SK-N-SH treated with all-trans-retinoic acid at 6 μM for 48 hours (cell line): ENCODE results near the gene CLCN1.
A peak's percentile ranks its signal among the peaks of the same experiment; 100 is the strongest.

Experiments
- ATAC-seq: fragments of 200-7000 bp; cut with Tn5 transposase; 3 replicates; pipeline ENCODE4 v1.9.1; 2020; ENCODE audit warnings: mild to moderate bottlenecking, moderate library complexity
- ARNTL ChIP-seq: fragments of 450-650 bp; formaldehyde crosslinking; IDR thresholded peaks from 2 replicates; pipeline ENCODE4 v1.5.0; 2020; ENCODE audit warnings: low read depth, mild to moderate bottlenecking, moderate library complexity, borderline replicate concordance
- CSDC2 ChIP-seq: fragments of 250-450 bp; sonication (Bioruptor Pico); IDR thresholded peaks from 2 replicates; pipeline ENCODE4 v1.5.0; 2020; ENCODE audit warnings: mild to moderate bottlenecking, moderate library complexity
- CSRNP3 ChIP-seq: fragments of 250-450 bp; sonication (Bioruptor Pico); IDR thresholded peaks from 2 replicates; pipeline ENCODE4 v1.5.1; 2021; ENCODE audit warnings: mild to moderate bottlenecking, moderate library complexity
- ESRRG ChIP-seq: fragments of 250-450 bp; sonication (Bioruptor Pico); IDR thresholded peaks from 2 replicates; pipeline ENCODE4 v1.6.1; 2021; ENCODE audit warnings: mild to moderate bottlenecking
- GLIS3 ChIP-seq: fragments of 250-450 bp; sonication (Bioruptor Pico); IDR thresholded peaks from 2 replicates; pipeline ENCODE4 v1.5.0; 2020; ENCODE audit warnings: mild to moderate bottlenecking, moderate library complexity
- ISL1 ChIP-seq: fragments of 250-450 bp; sonication (Bioruptor Pico); IDR thresholded peaks from 2 replicates; pipeline ENCODE4 v2.1.2; 2022; ENCODE audit warnings: mild to moderate bottlenecking, moderate library complexity
- OSR1 ChIP-seq: fragments of 250-450 bp; sonication (Bioruptor Pico); IDR thresholded peaks from 2 replicates; pipeline ENCODE4 v1.8.0; 2022; ENCODE audit warnings: moderate library complexity, mild to moderate bottlenecking, inconsistent platforms
- PATZ1 ChIP-seq: fragments of 250-450 bp; sonication (Bioruptor Pico); IDR thresholded peaks from 2 replicates; pipeline ENCODE4 v1.8.0; 2020; ENCODE audit warnings: mild to moderate bottlenecking, moderate library complexity, borderline replicate concordance
- PPARA ChIP-seq: fragments of 250-450 bp; sonication (Bioruptor Pico); IDR thresholded peaks from 2 replicates; pipeline ENCODE4 v1.5.0; 2020; ENCODE audit warnings: mild to moderate bottlenecking, borderline replicate concordance
- RARB ChIP-seq: fragments of 250-450 bp; sonication (Bioruptor Pico); IDR thresholded peaks from 2 replicates; pipeline ENCODE4 v1.8.0; 2021; ENCODE audit warnings: mild to moderate bottlenecking, moderate library complexity
- TCF4 ChIP-seq: fragments of 250-450 bp; sonication (Bioruptor Pico); IDR thresholded peaks from 2 replicates; pipeline ENCODE4 v1.8.0; 2021; ENCODE audit warnings: mild to moderate bottlenecking, moderate library complexity, borderline replicate concordance
- TOX ChIP-seq: fragments of 250-450 bp; sonication (Bioruptor Pico); IDR thresholded peaks from 2 replicates; pipeline ENCODE4 v1.8.0; 2021; ENCODE audit warnings: mild to moderate bottlenecking, moderate library complexity, borderline replicate concordance
- TSHZ2 ChIP-seq: fragments of 250-450 bp; sonication (Bioruptor Pico); IDR thresholded peaks from 2 replicates; pipeline ENCODE4 v1.5.0; 2020; ENCODE audit warnings: mild to moderate bottlenecking, moderate library complexity
- ZC3H10 ChIP-seq: fragments of 250-450 bp; sonication (Bioruptor Pico); IDR thresholded peaks from 2 replicates; pipeline ENCODE4 v1.5.1; 2021; ENCODE audit warnings: mild to moderate bottlenecking, moderate library complexity
- ZFP30 ChIP-seq: fragments of 450-650 bp; formaldehyde crosslinking; IDR thresholded peaks from 2 replicates; pipeline ENCODE4 v1.5.0; 2022; ENCODE audit warnings: mild to moderate bottlenecking, moderate library complexity
- ZNF565 ChIP-seq: fragments of 450-650 bp; formaldehyde crosslinking; conservative IDR thresholded peaks from 2 replicates; pipeline ENCODE4 v1.5.0; 2020; ENCODE audit warnings: low read depth, mild to moderate bottlenecking, moderate library complexity
- ZNF70 ChIP-seq: fragments of 450-650 bp; formaldehyde crosslinking; IDR thresholded peaks from 2 replicates; pipeline ENCODE4 v1.5.0; 2020; ENCODE audit warnings: mild to moderate bottlenecking, moderate library complexity
- ZNF8 ChIP-seq: fragments of 450-650 bp; formaldehyde crosslinking; IDR thresholded peaks from 2 replicates; pipeline ENCODE4 v1.5.0; 2020; ENCODE audit warnings: mild to moderate bottlenecking, moderate library complexity
- TF ChIP-seq, protein P1 (sequence below): fragments of 250-450 bp; sonication (Bioruptor Pico); IDR thresholded peaks from 2 replicates; pipeline ENCODE4 v1.8.0; 2021; ENCODE audit warnings: low read depth, mild to moderate bottlenecking, moderate library complexity, borderline replicate concordance
- TF ChIP-seq, protein P2 (sequence below): fragments of 250-450 bp; sonication (Bioruptor Pico); IDR thresholded peaks from 2 replicates; pipeline ENCODE4 v1.5.1; 2020; ENCODE audit warnings: low read depth, mild to moderate bottlenecking, moderate library complexity

CLCN1 gene

DNA sequence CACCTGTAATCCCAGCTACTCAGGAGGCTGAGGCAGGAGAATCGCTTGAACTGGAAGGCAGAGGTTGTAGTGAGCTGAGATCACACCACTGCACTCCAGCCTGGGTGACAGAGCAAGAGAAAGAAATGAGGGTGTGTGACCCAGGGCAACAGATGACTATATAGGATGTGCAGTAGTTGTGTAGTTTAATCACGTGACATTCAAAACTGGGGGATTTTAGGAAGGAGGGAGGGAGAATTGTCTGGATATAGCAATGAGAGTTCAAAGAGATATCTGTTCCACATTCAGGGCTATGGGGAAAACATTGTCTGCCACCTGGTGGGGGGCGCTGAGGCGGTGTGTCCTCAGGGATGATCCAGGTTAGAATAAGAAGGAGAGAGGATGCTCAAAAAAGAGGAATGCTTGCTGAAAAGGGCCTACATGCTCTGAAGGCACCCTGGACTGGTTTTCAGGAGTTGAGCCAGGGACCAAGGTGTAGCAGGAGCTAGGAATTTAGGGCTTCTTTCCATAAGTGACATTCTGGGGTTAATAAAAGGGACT lies 57.4 kb downstream of the CLCN1 start (continued):
- TF ChIP-seq TSHZ2 (CRISPR knock-in tag) (no peak), ZNF8 (no peak), ARNTL (CRISPR knock-in tag) (no peak), CSDC2 (CRISPR knock-in tag) (no peak)
- TF ChIP-seq, all 23 proteins: peak for 0

DNA sequence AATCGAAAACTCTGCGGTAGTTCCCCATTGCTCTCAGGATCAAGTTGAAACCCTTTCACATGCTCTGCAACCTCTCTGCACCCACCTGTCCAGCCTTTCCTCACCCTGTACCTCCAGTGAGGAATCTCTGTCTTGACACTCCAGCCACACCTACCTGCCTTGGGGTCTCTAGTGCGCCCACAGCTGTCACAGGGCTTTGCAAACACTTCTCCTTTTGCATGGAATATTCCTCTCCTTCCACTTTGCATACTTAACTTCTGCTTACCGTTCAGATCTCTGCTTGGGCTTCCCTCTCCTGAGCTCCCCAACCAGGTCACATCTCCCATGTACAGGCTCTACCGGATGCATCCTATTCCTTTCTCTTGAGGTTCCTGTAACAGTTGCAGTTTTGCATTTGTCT lies 58.6 kb downstream of the CLCN1 start:
- ATAC-seq = no peak
- TF ChIP-seq TCF4 (CRISPR knock-in tag) = no peak
- TF ChIP-seq ZC3H10 (CRISPR knock-in tag) = no peak
- TF ChIP-seq ESRRG = no peak
- no peak for TF ChIP-seq CSRNP3 (CRISPR knock-in tag)
- TF ChIP-seq OSR1 (CRISPR knock-in tag) = no peak
- TF ChIP-seq ISL1 = no peak
- no peak for TF ChIP-seq ZNF70 (CRISPR knock-in tag)
- TF ChIP-seq ARNTL (CRISPR knock-in tag) = no peak
- TF ChIP-seq TOX (CRISPR knock-in tag) = no peak
- TF ChIP-seq, protein P1, sequence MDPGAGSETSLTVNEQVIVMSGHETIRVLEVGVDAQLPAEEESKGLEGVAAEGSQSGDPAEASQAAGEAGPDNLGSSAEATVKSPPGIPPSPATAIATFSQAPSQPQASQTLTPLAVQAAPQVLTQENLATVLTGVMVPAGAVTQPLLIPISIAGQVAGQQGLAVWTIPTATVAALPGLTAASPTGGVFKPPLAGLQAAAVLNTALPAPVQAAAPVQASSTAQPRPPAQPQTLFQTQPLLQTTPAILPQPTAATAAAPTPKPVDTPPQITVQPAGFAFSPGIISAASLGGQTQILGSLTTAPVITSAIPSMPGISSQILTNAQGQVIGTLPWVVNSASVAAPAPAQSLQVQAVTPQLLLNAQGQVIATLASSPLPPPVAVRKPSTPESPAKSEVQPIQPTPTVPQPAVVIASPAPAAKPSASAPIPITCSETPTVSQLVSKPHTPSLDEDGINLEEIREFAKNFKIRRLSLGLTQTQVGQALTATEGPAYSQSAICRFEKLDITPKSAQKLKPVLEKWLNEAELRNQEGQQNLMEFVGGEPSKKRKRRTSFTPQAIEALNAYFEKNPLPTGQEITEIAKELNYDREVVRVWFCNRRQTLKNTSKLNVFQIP (CRISPR knock-in tag) = no peak
- TF ChIP-seq TSHZ2 (CRISPR knock-in tag) = no peak
- TF ChIP-seq PPARA (CRISPR knock-in tag) = no peak
- no peak for TF ChIP-seq CSDC2 (CRISPR knock-in tag)

GRCh38 chr7:143375298-143376034 lies 59.6 kb downstream of the CLCN1 start:
- ATAC-seq = peak; percentile 1; the same call in 2 of the 3 replicates
- TF ChIP-seq OSR1 (CRISPR knock-in tag) (no peak), CSRNP3 (CRISPR knock-in tag) (no peak), ISL1 (no peak), PATZ1 (CRISPR knock-in tag) (no peak), ESRRG (no peak), ZC3H10 (CRISPR knock-in tag) (no peak), ZFP30 (CRISPR knock-in tag) (no peak), GLIS3 (CRISPR knock-in tag) (no peak), ZNF565 (CRISPR knock-in tag) (no peak), PPARA (CRISPR knock-in tag) (no peak), CSDC2 (CRISPR knock-in tag) (no peak), RARB (CRISPR knock-in tag) (no peak)
- TF ChIP-seq, protein P2, sequence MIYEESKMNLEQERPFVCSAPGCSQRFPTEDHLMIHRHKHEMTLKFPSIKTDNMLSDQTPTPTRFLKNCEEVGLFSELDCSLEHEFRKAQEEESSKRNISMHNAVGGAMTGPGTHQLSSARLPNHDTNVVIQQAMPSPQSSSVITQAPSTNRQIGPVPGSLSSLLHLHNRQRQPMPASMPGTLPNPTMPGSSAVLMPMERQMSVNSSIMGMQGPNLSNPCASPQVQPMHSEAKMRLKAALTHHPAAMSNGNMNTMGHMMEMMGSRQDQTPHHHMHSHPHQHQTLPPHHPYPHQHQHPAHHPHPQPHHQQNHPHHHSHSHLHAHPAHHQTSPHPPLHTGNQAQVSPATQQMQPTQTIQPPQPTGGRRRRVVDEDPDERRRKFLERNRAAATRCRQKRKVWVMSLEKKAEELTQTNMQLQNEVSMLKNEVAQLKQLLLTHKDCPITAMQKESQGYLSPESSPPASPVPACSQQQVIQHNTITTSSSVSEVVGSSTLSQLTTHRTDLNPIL = no peak
- TF ChIP-seq, protein P1 (CRISPR knock-in tag) = no peak
